ENCODE data around the gene CCDC127.
"Not testable (repeated sequence)": the region's sequence is repeated elsewhere in the genome, so short reads cannot be mapped to it uniquely, and the experiment has no call there.

CCDC127 gene

GRCh38 chr5:167511-167910 is 50.4 kb downstream of the CCDC127 start:
- no peaks in the 10 kb centered on the region for H3K9me3 ChIP-seq (ENCODE audit: control insufficient read depth, low read length)
- WGBS, 2 experiments = 94 to 97% methylated on average over 7 of the region's 7 CpGs
- no peak overlapping the region for H3K27ac ChIP-seq (ENCODE audit: insufficient read depth, low read depth, low read length, poor library complexity, severe bottlenecking)

DNA sequence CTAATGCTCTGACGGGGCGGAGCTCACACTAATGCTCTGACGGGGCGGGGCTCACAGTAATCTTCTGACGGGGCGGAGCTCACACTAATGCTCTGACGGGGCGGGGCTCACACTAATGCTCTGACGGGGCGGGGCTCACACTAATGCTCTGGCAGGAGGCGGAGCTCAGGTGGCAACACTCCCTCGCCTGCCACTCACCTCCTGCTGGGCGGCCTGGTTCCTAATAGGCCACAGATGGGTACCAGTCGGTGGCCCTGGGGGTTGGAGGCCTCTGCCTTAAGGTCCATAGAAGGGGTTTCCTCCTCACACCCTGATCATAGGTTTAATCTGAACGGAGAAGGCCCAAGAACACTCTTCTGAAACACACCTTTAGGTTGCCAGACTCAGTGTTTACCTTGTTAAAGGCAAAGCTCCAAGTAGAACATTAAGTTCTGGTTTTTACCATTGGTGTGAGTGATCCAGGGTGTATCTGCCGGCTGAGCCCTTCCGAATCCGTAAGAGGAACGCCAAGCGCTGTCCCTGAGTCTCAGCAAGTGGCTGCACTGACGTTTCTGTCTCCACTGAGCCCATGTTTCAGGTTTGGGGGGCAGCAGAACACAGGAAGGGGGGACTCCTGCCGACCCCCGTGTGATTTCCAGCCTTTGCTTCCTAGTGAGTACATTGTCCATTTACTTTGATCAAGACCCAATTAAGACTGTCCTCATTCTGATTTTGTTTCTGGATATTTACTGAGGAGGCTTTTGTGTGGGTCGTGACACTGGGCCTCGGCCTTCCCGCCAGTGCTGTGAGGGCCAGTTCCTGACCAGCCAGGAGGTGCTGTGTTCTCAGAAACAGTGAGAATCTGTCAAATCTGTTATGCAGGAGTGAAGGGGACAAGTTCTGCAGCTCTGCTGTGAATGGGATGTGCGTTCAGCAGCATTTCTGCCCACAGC is 51.2 kb downstream of the CCDC127 start:
- Histone ChIP-seq H3K27me3 (ENCODE audit: control insufficient read depth, insufficient read depth, low read length, poor library complexity, severe bottlenecking) (no peaks in the 10 kb centered on the region), H3K4me3 (ENCODE audit: insufficient read depth, low read depth, low read length) (no peak overlapping the region), H3K36me3 (ENCODE audit: control insufficient read depth, insufficient read depth, low read length) (peaks cover 19% of the 10 kb centered on the region), H3K27ac (ENCODE audit: insufficient read depth, low read depth, low read length, poor library complexity, severe bottlenecking) (no peak overlapping the region), H3K9me3 (ENCODE audit: control insufficient read depth, low read length) (no peaks in the 10 kb centered on the region), H3K4me1 (ENCODE audit: control insufficient read depth, insufficient read depth, low read length) (no peaks in the 10 kb centered on the region)
- 89 to 91% methylated on average over 27 of the region's 27 CpGs for WGBS, 2 experiments

More at GRCh38 chr5:167511-167910, 50.4 kb downstream of the CCDC127 start:
- Histone ChIP-seq H3K4me1 (ENCODE audit: control insufficient read depth, insufficient read depth, low read length) (no peaks in the 10 kb centered on the region), H3K36me3 (ENCODE audit: control insufficient read depth, insufficient read depth, low read length) (peaks cover 18% of the 10 kb centered on the region), H3K4me3 (ENCODE audit: insufficient read depth, low read depth, low read length) (no peak overlapping the region), H3K27me3 (ENCODE audit: control insufficient read depth, insufficient read depth, low read length, poor library complexity, severe bottlenecking) (no peaks in the 10 kb centered on the region)

DNA sequence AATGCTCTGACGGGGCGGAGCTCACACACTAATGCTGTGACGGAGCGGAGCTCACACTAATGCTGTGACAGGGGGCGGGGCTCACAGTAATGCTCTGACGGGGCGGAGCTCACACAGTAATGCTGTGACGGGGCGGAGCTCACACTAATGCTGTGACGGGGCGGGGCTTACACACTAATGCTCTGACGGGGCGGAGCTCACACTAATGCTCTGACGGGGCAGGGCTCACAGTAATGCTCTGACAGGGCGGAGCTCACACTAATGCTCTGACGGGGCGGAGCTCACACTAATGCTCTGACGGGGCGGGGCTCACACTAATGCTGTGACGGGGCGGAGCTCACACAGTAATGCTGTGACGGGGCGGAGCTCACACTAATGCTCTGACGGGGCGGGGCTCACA is 53.2 kb downstream of the CCDC127 start:
- H3K36me3 ChIP-seq (ENCODE audit: control insufficient read depth, insufficient read depth, low read length) = peaks cover 34% of the 10 kb centered on the region
- H3K9me3 ChIP-seq (ENCODE audit: control insufficient read depth, low read length); H3K27ac ChIP-seq (ENCODE audit: insufficient read depth, low read depth, low read length, poor library complexity, severe bottlenecking); H3K4me1 ChIP-seq (ENCODE audit: control insufficient read depth, insufficient read depth, low read length); H3K27me3 ChIP-seq (ENCODE audit: control insufficient read depth, insufficient read depth, low read length, poor library complexity, severe bottlenecking); H3K4me3 ChIP-seq (ENCODE audit: insufficient read depth, low read depth, low read length): not testable (repeated sequence)
- WGBS, 2 experiments = 89 to 91% methylated on average over 25 of the region's 25 CpGs

DNA sequence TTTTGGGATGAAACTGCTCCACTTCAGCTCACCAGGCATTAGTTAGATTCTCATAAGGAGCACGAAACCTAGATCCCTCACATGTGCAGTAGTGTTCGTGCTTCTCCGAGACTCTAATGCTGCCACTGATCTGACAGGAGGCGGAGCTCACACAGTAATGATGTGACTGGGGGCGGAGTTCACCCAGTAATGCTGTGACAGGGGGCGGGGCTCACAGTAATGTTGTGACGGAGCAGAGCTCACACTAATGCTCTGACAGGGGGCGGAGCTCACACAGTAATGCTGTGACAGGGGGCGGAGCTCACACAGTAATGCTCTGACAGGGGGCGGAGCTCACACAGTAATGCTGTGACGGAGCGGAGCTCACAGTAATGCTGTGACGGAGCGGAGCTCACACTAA is 53.7 kb downstream of the CCDC127 start:
- Histone ChIP-seq H3K4me1 (ENCODE audit: control insufficient read depth, insufficient read depth, low read length) (no peaks in the 10 kb centered on the region), H3K36me3 (ENCODE audit: control insufficient read depth, insufficient read depth, low read length) (peaks cover 37% of the 10 kb centered on the region), H3K9me3 (ENCODE audit: control insufficient read depth, low read length) (no peaks in the 10 kb centered on the region), H3K4me3 (ENCODE audit: insufficient read depth, low read depth, low read length) (no peak overlapping the region), H3K27ac (ENCODE audit: insufficient read depth, low read depth, low read length, poor library complexity, severe bottlenecking) (no peak overlapping the region), H3K27me3 (ENCODE audit: control insufficient read depth, insufficient read depth, low read length, poor library complexity, severe bottlenecking) (no peaks in the 10 kb centered on the region)
- WGBS, 2 experiments = 76 to 78% methylated on average over 14 of the region's 14 CpGs

DNA sequence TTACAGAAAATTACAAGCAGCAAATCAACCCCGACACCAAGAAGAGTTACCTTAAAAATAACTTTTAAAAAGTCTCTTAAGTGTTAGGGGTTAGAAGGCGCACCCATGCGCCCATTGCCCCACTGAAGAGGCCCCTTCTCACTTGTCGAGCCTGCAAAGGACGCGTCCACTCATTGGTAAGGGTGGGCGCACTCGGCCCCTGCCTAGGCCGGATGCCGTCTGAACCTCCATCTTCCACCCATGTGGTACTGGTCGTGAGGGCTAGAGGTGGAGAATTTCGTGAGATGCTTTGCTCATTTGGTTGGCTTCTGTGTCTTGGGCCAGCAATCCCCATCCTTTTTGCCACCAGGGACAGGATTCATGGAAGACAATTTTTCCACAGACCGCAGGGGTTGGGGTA is 54.1 kb downstream of the CCDC127 start:
- H3K4me3 ChIP-seq (ENCODE audit: insufficient read depth, low read depth, low read length) = no peak overlapping the region
- peaks cover 37% of the 10 kb centered on the region for H3K36me3 ChIP-seq (ENCODE audit: control insufficient read depth, insufficient read depth, low read length)
- H3K9me3 ChIP-seq (ENCODE audit: control insufficient read depth, low read length) = no peaks in the 10 kb centered on the region
- 81 to 82% methylated on average over 13 of the region's 13 CpGs for WGBS, 2 experiments
- no peaks in the 10 kb centered on the region for H3K4me1 ChIP-seq (ENCODE audit: control insufficient read depth, insufficient read depth, low read length)
- no peaks in the 10 kb centered on the region for H3K27me3 ChIP-seq (ENCODE audit: control insufficient read depth, insufficient read depth, low read length, poor library complexity, severe bottlenecking)
- no peak overlapping the region for H3K27ac ChIP-seq (ENCODE audit: insufficient read depth, low read depth, low read length, poor library complexity, severe bottlenecking)

GRCh38 chr5:163338-163620 is 54.7 kb downstream of the CCDC127 start:
- Histone ChIP-seq H3K9me3 (ENCODE audit: control insufficient read depth, low read length) (no peaks in the 10 kb centered on the region), H3K27ac (ENCODE audit: insufficient read depth, low read depth, low read length, poor library complexity, severe bottlenecking) (no peak overlapping the region)
- 95% methylated on average over 7 of the region's 7 CpGs for WGBS, 2 experiments

DNA sequence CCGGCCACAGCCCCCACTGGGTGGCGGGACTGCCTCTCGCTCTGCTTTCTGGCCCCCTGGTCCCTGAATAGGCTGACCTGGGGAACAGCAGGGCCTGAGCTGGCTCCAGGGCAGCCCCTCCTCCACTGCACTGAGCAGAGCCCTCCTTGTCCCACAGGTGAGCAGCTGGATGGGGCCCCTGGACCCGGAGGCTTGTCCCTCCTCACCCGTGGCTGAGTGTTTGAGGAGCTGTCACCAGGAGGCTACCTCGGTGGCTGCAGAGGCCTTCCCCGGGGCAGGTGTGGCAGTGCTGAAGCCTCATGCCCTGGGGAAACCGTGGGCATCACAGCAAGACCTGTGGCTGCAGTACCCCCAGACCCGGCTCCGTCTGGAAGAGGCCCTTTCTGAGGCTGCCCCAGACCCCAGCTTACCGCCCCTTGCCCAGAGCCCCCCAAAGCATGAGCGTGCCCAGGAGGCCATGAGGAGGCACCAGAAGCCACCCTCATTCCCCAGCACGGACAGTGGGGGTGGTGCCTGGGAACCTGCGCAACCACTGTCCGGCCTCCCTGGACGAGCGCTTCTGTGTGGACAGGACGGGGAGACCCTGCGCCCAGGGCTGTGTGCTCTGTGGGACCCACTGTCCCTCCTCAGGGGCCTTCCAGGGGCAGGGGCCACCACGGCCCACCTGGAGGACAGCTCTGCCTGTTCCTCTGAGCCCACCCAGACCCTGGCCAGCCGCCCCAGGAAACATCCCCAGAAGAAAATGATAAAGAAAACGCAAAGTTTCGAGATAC is 55.2 kb downstream of the CCDC127 start:
- Histone ChIP-seq H3K4me3 (ENCODE audit: insufficient read depth, low read depth, low read length) (no peak overlapping the region), H3K27ac (ENCODE audit: insufficient read depth, low read depth, low read length, poor library complexity, severe bottlenecking) (no peak overlapping the region), H3K4me1 (ENCODE audit: control insufficient read depth, insufficient read depth, low read length) (no peaks in the 10 kb centered on the region), H3K36me3 (ENCODE audit: control insufficient read depth, insufficient read depth, low read length) (peaks cover 41% of the 10 kb centered on the region), H3K27me3 (ENCODE audit: control insufficient read depth, insufficient read depth, low read length, poor library complexity, severe bottlenecking) (no peaks in the 10 kb centered on the region), H3K9me3 (ENCODE audit: control insufficient read depth, low read length) (no peaks in the 10 kb centered on the region)
- WGBS, 2 experiments = 90 to 91% methylated on average over 23 of the region's 23 CpGs

More at GRCh38 chr5:163338-163620, 54.7 kb downstream of the CCDC127 start:
- Histone ChIP-seq H3K36me3 (ENCODE audit: control insufficient read depth, insufficient read depth, low read length) (peaks cover 37% of the 10 kb centered on the region), H3K4me3 (ENCODE audit: insufficient read depth, low read depth, low read length) (no peak overlapping the region), H3K27me3 (ENCODE audit: control insufficient read depth, insufficient read depth, low read length, poor library complexity, severe bottlenecking) (no peaks in the 10 kb centered on the region), H3K4me1 (ENCODE audit: control insufficient read depth, insufficient read depth, low read length) (no peaks in the 10 kb centered on the region)

- Histone ChIP-seq H3K9me3 (ENCODE audit: control insufficient read depth, low read length) (no peaks in the 10 kb centered on the region), H3K4me1 (ENCODE audit: control insufficient read depth, insufficient read depth, low read length) (no peaks in the 10 kb centered on the region), H3K36me3 (ENCODE audit: control insufficient read depth, insufficient read depth, low read length) (peaks cover 46% of the 10 kb centered on the region), H3K27ac (ENCODE audit: insufficient read depth, low read depth, low read length, poor library complexity, severe bottlenecking) (no peak overlapping the region), H3K4me3 (ENCODE audit: insufficient read depth, low read depth, low read length) (no peak overlapping the region), H3K27me3 (ENCODE audit: control insufficient read depth, insufficient read depth, low read length, poor library complexity, severe bottlenecking) (no peaks in the 10 kb centered on the region)
- WGBS, 2 experiments = 93 to 94% methylated on average over 19 of the region's 19 CpGs
These were observed 55.8 kb downstream of the CCDC127 start for GRCh38 chr5:162190-162564.

- 96 to 97% methylated on average over 17 of the region's 17 CpGs for WGBS, 2 experiments
- H3K9me3 ChIP-seq (ENCODE audit: control insufficient read depth, low read length) = no peaks in the 10 kb centered on the region
These were observed 56.2 kb downstream of the CCDC127 start for GRCh38 chr5:161803-162110.

GRCh38 chr5:160921-161802 is 56.8 kb downstream of the CCDC127 start:
- peaks cover 52% of the 10 kb centered on the region for H3K36me3 ChIP-seq (ENCODE audit: control insufficient read depth, insufficient read depth, low read length)
- no peak overlapping the region for H3K4me3 ChIP-seq (ENCODE audit: insufficient read depth, low read depth, low read length)
- 95 to 96% methylated on average over 23 of the region's 23 CpGs for WGBS, 2 experiments
- H3K27me3 ChIP-seq (ENCODE audit: control insufficient read depth, insufficient read depth, low read length, poor library complexity, severe bottlenecking) = no peaks in the 10 kb centered on the region
- H3K27ac ChIP-seq (ENCODE audit: insufficient read depth, low read depth, low read length, poor library complexity, severe bottlenecking) = no peak overlapping the region
- no peaks in the 10 kb centered on the region for H3K4me1 ChIP-seq (ENCODE audit: control insufficient read depth, insufficient read depth, low read length)
- H3K9me3 ChIP-seq (ENCODE audit: control insufficient read depth, low read length) = no peaks in the 10 kb centered on the region

More at GRCh38 chr5:161803-162110, 56.2 kb downstream of the CCDC127 start:
- no peak overlapping the region for H3K27ac ChIP-seq (ENCODE audit: insufficient read depth, low read depth, low read length, poor library complexity, severe bottlenecking)
- H3K27me3 ChIP-seq (ENCODE audit: control insufficient read depth, insufficient read depth, low read length, poor library complexity, severe bottlenecking) = no peaks in the 10 kb centered on the region
- H3K4me1 ChIP-seq (ENCODE audit: control insufficient read depth, insufficient read depth, low read length) = no peaks in the 10 kb centered on the region
- no peak overlapping the region for H3K4me3 ChIP-seq (ENCODE audit: insufficient read depth, low read depth, low read length)
- peaks cover 51% of the 10 kb centered on the region for H3K36me3 ChIP-seq (ENCODE audit: control insufficient read depth, insufficient read depth, low read length)
